HG02798 (cell line): ENCODE data around the gene GPR162.

Source experiments
- ATAC-seq: cut with Tn5 transposase; IDR thresholded peaks from one replicate; pipeline ENCODE4 v1.9.1; 2021; ENCODE audit warnings: mild to moderate bottlenecking; ENCODE audit not compliant: unreplicated experiment, poor library complexity

Gene GPR162

DNA sequence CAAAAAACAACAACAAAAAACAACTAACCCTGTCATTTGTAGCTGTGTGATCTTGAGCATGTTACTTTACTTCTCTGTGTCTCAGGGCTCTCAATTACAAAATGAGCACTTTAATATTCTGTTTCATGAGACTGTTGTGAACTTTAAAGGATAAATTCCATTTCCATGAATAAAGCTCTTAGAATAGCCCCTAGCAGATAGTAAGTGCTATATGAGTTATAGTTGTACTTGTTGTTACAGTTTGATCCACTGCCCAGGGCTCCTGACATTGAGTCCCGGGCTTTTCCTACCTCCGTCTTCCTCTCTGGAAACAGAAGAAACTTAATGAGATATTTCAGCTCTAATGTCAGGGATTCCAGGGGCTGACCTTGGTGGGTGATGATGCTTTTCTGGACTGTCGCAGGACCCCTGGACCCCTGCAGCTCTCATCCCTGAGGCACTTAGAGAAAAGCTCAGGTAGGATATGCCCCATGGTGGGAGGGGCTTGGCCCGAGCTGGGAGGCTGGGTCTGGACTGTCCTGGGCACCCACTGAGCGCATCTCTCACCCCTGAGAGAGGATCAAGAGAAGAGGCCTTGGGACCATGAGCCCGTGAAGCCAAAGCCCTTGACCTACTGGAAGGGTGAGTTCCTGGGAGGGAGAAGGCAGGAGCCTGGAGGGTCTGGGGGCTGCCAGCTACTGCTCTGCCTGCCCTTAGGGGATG, 11.7 kb downstream of the GPR162 start:
- no peak for ATAC-seq

GRCh38 chr12:6834254-6834653, 12.6 kb downstream of the GPR162 start:
- no peak for ATAC-seq

DNA sequence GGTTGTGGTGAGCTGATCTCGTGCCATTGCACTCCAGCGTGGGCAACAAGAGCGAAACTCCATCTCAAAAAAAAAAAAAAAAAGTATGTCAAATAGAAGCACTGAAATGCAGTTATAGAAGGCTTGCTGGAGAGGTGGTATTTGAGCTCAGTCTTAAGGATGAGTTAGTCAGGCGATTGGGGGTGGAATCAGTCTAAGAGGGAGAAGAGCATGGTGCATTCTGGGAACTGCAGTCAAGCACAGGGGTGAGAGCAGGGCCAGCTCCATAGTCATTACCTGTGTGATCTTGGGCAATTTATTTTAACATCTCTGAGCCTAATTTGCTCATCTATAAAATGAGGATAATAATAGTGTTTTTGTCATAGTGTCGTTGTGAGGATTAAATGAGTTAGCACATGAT, 13.3 kb downstream of the GPR162 start:
- ATAC-seq, result no peak

DNA sequence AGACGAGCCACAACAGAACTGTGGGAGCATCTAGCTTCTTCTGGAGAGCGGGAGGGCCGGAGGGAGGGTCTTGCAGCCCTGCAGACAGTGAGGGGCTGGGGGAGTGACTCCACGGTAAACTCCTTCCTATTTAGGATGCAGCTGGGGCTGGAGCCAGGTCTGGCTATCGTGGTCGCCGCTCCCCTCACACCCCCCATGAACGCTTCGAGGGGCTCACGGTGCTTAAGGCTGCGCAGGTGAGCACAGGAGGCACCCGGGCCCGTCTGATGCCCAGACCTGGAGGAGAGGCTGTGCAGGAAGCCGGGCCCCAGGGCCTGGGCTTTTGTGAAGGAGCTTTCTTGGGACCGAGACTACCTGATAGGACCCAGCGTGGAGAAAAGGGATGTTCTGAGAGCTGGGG, 15.2 kb downstream of the GPR162 start:
- ATAC-seq, result no peak

DNA sequence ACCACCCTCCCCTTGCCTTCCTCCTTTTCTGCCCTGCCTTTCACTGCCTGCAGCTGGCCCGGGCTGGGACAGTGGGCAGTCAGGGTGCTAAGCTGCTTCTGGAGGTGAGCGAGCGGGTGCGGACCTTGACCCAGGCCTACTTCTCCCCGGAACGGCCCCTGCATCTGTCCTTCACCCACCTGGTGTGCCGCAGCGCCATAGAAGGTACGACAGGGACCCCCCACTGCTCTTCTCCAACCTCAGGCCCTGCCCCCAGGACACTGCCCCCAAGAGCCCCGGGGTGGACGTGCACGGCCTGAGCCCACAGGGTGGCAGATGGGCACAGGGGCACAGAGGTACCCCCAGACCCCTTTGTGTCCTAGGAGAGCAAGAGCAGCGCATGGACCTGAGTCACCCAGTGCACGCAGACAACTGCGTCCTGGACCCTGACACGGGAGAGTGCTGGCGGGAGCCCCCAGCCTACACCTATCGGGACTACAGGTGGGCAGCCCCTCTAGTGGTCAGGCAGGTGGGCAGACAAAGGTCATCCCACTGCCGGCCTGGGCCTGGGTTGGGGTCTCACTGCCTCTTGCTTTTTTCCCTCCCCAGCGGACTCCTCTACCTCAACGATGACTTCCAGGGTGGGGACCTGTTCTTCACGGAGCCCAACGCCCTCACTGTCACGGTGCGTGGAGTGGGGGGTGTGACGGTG, 15.9 kb downstream of the GPR162 start:
- ATAC-seq, result no peak

DNA sequence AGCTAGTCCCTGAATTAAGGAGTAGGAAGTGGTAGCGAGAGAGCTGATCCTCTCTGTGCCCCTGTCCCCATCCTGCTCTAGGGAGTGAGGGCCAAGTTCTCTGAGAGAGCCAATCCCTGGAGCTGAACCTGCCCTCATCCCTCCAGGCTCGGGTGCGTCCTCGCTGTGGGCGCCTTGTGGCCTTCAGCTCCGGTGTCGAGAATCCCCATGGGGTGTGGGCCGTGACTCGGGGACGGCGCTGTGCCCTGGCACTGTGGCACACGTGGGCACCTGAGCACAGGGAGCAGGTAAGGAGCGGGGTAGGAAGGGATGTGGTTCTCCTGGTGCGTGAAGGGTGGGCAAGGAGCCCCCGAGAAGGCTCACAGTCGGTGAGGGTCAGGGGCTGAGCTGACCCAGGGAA, 17.2 kb downstream of the GPR162 start:
- no peak for ATAC-seq

GRCh38 chr12:6839482-6840201, 18.0 kb downstream of the GPR162 start:
- ATAC-seq, result peak; percentile 88

- ATAC-seq, result no peak
Measured at GRCh38 chr12:6840330-6840729, 18.7 kb downstream of the GPR162 start.

GRCh38 chr12:6840761-6841515, 19.3 kb downstream of the GPR162 start, which contains the start of gene GNB3:
GNB3 (plus strand) TSS chr12:6840925; CDS start chr12:6841288, 363 bp downstream.
- ATAC-seq, result no peak

DNA sequence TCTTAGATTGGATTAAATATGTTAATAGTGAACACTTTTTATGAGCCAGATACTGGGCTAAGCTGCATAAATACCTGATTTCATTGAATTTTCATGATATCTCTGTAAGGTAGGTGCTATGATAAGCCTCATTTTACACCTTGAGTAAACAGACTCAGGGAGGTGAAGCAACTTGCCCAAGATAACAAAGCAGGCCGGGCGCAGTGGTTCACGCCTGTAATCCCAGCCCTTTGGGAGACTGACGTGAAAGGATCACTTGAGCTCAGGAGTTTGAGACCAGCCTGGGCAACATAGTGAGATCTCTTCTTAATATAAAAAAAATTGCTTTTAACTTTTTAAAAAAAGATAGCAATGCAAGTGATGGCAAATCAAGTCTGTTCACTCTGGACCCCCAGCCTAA, 20.5 kb downstream of the GPR162 start:
- no peak for ATAC-seq

DNA sequence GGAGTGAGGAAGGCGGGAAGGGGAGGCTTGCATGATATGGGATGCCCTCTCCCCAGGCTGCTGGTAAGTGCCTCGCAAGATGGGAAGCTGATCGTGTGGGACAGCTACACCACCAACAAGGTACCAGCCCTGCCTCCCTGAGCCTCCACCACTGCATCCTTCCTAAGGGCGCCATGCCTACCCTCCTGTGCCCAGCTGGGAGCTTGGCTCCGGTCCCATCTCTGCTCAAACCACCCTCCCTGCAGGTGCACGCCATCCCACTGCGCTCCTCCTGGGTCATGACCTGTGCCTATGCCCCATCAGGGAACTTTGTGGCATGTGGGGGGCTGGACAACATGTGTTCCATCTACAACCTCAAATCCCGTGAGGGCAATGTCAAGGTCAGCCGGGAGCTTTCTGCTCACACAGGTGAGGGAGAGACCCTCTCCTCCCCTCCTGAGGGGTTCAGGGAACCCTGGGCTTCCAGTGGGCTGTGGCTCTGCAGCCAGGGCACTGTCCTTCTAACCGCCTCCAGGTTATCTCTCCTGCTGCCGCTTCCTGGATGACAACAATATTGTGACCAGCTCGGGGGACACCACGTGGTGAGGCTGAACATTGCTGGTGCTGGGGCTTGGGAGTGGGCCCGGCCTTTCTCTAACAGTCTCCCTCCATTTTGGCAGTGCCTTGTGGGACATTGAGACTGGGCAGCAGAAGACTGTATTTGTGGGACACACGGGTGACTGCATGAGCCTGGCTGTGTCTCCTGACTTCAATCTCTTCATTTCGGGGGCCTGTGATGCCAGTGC, 21.7 kb downstream of the GPR162 start:
- no peak for ATAC-seq

DNA sequence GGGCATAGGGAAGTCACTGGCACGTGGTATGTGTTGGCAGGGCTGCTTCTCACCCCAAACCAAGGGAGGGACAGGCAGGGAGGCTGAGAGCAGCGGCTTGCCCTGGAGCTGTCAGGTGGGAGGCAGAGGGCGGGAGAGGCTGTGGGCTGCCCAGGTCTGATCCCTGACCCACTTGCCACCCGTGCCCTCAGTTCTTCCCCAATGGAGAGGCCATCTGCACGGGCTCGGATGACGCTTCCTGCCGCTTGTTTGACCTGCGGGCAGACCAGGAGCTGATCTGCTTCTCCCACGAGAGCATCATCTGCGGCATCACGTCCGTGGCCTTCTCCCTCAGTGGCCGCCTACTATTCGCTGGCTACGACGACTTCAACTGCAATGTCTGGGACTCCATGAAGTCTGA, 23.8 kb downstream of the GPR162 start:
- no peak for ATAC-seq

- ATAC-seq, result no peak
Measured at GRCh38 chr12:6846316-6846869, 24.8 kb downstream of the GPR162 start.

DNA sequence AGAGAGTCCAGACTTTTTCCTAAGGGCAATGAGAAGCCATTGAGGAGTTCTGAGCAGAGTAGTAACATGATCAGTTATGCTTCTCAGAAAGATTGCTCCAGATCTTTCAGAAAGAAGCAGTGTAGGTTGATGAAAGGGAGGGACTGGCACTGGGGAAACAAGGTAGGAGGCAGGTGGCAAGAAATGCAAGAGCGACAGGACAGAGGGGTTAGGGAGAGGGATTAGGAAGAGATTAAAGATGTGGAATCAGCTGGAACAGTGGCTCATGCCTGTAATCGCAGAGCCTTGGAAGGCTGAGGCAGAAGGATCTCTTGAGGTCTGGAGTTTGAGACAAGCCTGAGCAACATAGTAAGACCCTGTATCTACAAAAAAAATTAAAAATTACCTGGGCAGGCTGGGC, 26.1 kb downstream of the GPR162 start:
- ATAC-seq, result no peak

DNA sequence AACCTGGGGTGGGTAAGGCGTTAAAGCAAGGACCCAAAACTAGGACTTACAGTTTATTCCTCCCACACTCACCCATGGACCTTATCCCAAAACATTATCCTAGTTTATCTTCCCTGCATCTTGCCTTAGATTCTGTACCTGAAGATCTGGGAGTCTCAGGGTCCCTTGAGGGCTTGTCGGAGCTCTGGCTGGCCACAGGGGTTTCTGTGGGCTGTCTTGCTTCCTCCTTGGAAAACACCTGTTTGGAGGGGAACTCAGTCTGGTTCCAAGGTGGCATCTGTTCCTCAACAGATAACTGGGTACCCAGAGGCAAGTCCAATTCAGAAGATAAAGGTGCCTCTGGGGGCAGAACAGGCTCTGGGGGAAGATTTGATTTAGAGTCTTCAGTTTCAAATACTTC, 27.8 kb downstream of the GPR162 start:
- ATAC-seq, result no peak

- ATAC-seq, result no peak
Measured at GRCh38 chr12:6849976-6850560, 28.4 kb downstream of the GPR162 start.

- ATAC-seq, result no peak
Measured at GRCh38 chr12:6850796-6851152, 29.2 kb downstream of the GPR162 start.

DNA sequence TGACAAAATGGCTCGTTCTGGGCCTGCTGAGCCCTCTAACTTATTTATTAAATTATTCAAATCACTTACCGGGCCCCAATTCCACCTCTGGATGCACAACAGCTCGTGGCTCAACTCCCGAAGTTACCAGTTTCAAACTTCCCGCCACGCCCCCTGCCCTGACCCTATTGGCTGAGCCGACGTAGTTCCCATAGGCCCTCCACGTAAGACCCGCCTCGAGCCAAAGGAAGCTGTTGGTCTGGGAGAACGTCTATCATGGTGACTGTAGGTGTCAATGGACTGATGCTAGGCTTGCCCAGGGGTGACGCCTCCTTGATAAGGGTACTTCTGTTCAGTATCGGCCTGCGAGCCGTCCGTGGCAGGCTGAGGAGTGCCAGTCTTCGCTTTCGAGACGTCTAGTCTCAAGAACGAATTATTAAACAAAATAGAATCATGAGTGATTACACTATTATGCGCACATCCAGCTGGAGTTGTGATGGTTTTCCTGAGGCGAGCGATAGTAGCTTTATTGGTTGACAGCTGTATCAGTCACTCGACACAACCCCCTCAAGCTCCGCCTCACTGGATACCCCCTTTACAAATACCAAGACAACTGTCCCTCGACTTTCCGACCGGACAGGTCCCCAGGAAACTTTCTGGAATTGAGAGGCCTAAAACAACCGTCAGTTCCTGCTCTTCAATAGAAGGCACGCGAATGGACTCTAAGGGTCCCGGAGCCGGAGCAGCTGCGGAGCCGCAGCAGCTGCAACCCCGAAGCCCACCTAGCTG, 29.7 kb downstream of the GPR162 start, which contains the start of gene CDCA3:
TSS of gene CDCA3 (minus strand) at position 134 of the 768 bp plus-strand sequence. CDS start 334 bp downstream, outside the sequence.
- peak; percentile 51 for ATAC-seq
